CD4-positive, alpha-beta T cell (primary cell): ENCODE measurements around the gene ESPL1. TPM values are rescaled to one million over a fixed set of nuclear protein-coding genes. Genes with fewer than 3 reads are reported as not detected.

Experiments used
- ATAC-seq: fragments of 200-7000 bp; cut with Tn5 transposase; one replicate; pipeline ENCODE4 v1.10.0; 2022; ENCODE audit warnings: mild to moderate bottlenecking; ENCODE audit not compliant: poor library complexity
- CTCF ChIA-PET: fragments of 350-600 bp; sonication (Branson Sonifier 250); formaldehyde crosslinking; loops from one replicate; lab custom pipeline; 2021; ENCODE audit warnings: antibody characterized with exemption, inconsistent platforms; lab: Charles Lee
- POLR2A ChIA-PET: fragments of 350-600 bp; sonication (Branson Sonifier 250); formaldehyde crosslinking; loops from one replicate; lab custom pipeline; 2021; ENCODE audit warnings: antibody characterized with exemption, inconsistent platforms; lab: Charles Lee
- DNase-seq, 14 experiments: peaks; one replicate each; pipeline ENCODE4 v3.0.0-alpha.2; 2013 to 2020; ENCODE audit warnings: mixed read lengths in 2 of 14
- H3K27ac ChIP-seq, 2 donors: one replicate each; pipeline versions ENCODE4 v1.5.1 to v1.7.0; 2013; ENCODE audit warnings: low read length in 2 of 2, low read depth in 1 of 2, mild to moderate bottlenecking in 1 of 2
- H3K27me3 ChIP-seq, 2 experiments: 1 replicate in 1 of 2; 2 replicates in 1 of 2; pipeline versions ENCODE4 v1.6.1 to v1.7.0; 2013; ENCODE audit warnings: low read length in 2 of 2, control low read depth in 1 of 2, mild to moderate bottlenecking in 1 of 2, moderate library complexity in 1 of 2; ENCODE audit not compliant: insufficient read depth in 2 of 2, control insufficient read depth in 1 of 2
- H3K36me3 ChIP-seq: one replicate; pipeline ENCODE4 v1.6.1; 2013; ENCODE audit warnings: low read length, control low read depth; ENCODE audit not compliant: insufficient read depth
- H3K4me1 ChIP-seq: one replicate; pipeline ENCODE4 v1.6.1; 2013; ENCODE audit warnings: low read length, control low read depth; ENCODE audit not compliant: insufficient read depth
- H3K4me3 ChIP-seq: one replicate; pipeline ENCODE4 v1.5.1; 2013; ENCODE audit warnings: mild to moderate bottlenecking, low read length, moderate library complexity
- H3K9me3 ChIP-seq, 2 experiments: 1 replicate in 1 of 2; 2 replicates in 1 of 2; pipeline versions ENCODE4 v1.6.1 to v1.7.0; 2013; ENCODE audit warnings: low read length in 2 of 2, mild to moderate bottlenecking in 2 of 2, control low read depth in 1 of 2, moderate library complexity in 1 of 2; ENCODE audit not compliant: control insufficient read depth in 1 of 2, insufficient read depth in 1 of 2
- H3K27ac Mint-ChIP-seq: one replicate; pipeline ENCODE4 v1.8.0; 2020; ENCODE audit warnings: mixed read lengths
- H3K27me3 Mint-ChIP-seq: one replicate; pipeline ENCODE4 v1.8.0; 2021; ENCODE audit warnings: mixed read lengths
- H3K36me3 Mint-ChIP-seq: one replicate; pipeline ENCODE4 v1.8.0; 2021; ENCODE audit warnings: low read depth, mixed read lengths
- H3K4me1 Mint-ChIP-seq: one replicate; pipeline ENCODE4 v1.8.0; 2021; ENCODE audit warnings: low read depth, mixed read lengths
- H3K4me3 Mint-ChIP-seq: one replicate; pipeline ENCODE4 v1.8.0; 2020; ENCODE audit warnings: mild to moderate bottlenecking, mixed read lengths
- H3K9me3 Mint-ChIP-seq: one replicate; pipeline ENCODE4 v1.8.0; 2020; ENCODE audit warnings: mixed read lengths
- CTCF ChIP-seq: fragments of 200-600 bp; IDR thresholded peaks from one replicate; pipeline ENCODE4 v1.8.0; 2022; ENCODE audit warnings: antibody characterized with exemption, mild to moderate bottlenecking
- intact Hi-C, 2 experiments: fragments of 100-400 bp; cut with DNase I in 1 of 2; cut with micrococcal nuclease in 1 of 2; formaldehyde crosslinking; loops; one replicate each; pipeline versions ENCODE4 v1.15.1 to v1.9.0; 2023 to 2025; cut with DNase I, micrococcal nuclease
- total RNA-seq, 174 experiments: library from RNA in 2 of 174; stranded (reverse) in 2 of 174; gene quantifications; one replicate each; pipeline ENCODE4 v1.2.3 and lab custom pipeline; 2021 to 2026

Gene ESPL1
- total RNA-seq, 2 experiments from 2014 or later, result 0.20 to 0.71 TPM

GRCh38 chr12:53231671-53231920, 36.5 kb upstream of the ESPL1 start:
- Histone ChIP-seq H3K27me3 (no peaks in the 10 kb centered on the region), H3K36me3 (peaks cover 10% of the 10 kb centered on the region), H3K4me3 (peak overlapping the region; percentile 55), H3K27ac (peak overlapping the region in 1 of 2 donors; percentile 32), H3K4me1 (peaks cover 92% of the 10 kb centered on the region), H3K9me3 (no peaks in the 10 kb centered on the region)
- POLR2A ChIA-PET, result interaction anchor here (0.9 to 3.4 kb wide), 2 partner anchors 9 to 11 kb away, joined by 3 to 21 read pairs; no protein-coding TSS in a partner anchor
- Mint-ChIP-seq H3K4me3 (peak overlapping the region; percentile 86), H3K27me3 (no peaks in the 10 kb centered on the region), H3K36me3 (no peaks in the 10 kb centered on the region), H3K9me3 (no peaks in the 10 kb centered on the region), H3K4me1 (peaks cover 71% of the 10 kb centered on the region), H3K27ac (no peak overlapping the region)
- intact Hi-C loops, result no loop called here
- TF ChIP-seq CTCF, result no peak
- no peak for DNase-seq
- CTCF ChIA-PET, result interaction anchor here (2.3 kb wide), 1 partner anchor 18 kb away, joined by 8 read pairs; no protein-coding TSS in a partner anchor
- ATAC-seq, result no peak

GRCh38 chr12:53231921-53232645, 36.0 kb upstream of the ESPL1 start, which contains the start of gene RARG:
Gene RARG, minus strand, starts transcription at chr12:53232209. Its CDS starts 4,664 bp downstream, at chr12:53227545.
- no peak for TF ChIP-seq CTCF
- ChIA-PET CTCF (interaction anchor here (2.3 kb wide), 1 partner anchor 18 kb away, joined by 8 read pairs; no protein-coding TSS in a partner anchor), POLR2A (interaction anchor here (0.9 to 3.4 kb wide), 3 partner anchors 9 to 12 kb away, joined by 3 to 21 read pairs (median 6); no protein-coding TSS in a partner anchor)
- Histone ChIP-seq H3K27ac (peak within 1 kb of the TSS; percentile 55 to 86), H3K36me3 (peaks cover 5% of the 10 kb centered on the region), H3K4me1 (peaks cover 93% of the 10 kb centered on the region), H3K9me3 (no peaks in the 10 kb centered on the region), H3K4me3 (peak within 1 kb of the TSS; percentile 55), H3K27me3 (no peaks in the 10 kb centered on the region)
- Mint-ChIP-seq H3K9me3 (no peaks in the 10 kb centered on the region), H3K4me3 (peak within 1 kb of the TSS; percentile 91), H3K36me3 (no peaks in the 10 kb centered on the region), H3K27me3 (no peaks in the 10 kb centered on the region), H3K27ac (peak within 1 kb of the TSS; percentile 81), H3K4me1 (peaks cover 72% of the 10 kb centered on the region)
- ATAC-seq (peak; percentile 66), DNase-seq (peak in 12 of 14 experiments; percentile 47 to 86 (median 66))
- intact Hi-C loops, result loop anchor here (1.0 to 2.0 kb wide), 2 partner anchors 10 to 19 kb away; no protein-coding TSS in a partner anchor

- Histone ChIP-seq H3K36me3 (no peaks in the 10 kb centered on the region), H3K4me3 (peak overlapping the region; percentile 55), H3K9me3 (no peaks in the 10 kb centered on the region), H3K27ac (peak overlapping the region; percentile 55 to 86), H3K27me3 (no peaks in the 10 kb centered on the region), H3K4me1 (peaks cover 87% of the 10 kb centered on the region)
- peak in 11 of 14 experiments; percentile 26 to 80 (median 49) for DNase-seq
- ChIA-PET CTCF (interaction anchor here (1.1 to 2.3 kb wide), 2 partner anchors 18 to 19 kb away, joined by 5 to 8 read pairs; no protein-coding TSS in a partner anchor), POLR2A (interaction anchor here (0.6 to 3.4 kb wide), 3 partner anchors 9 to 242 kb away, joined by 3 to 21 read pairs (median 6); no protein-coding TSS in a partner anchor)
- no peak for TF ChIP-seq CTCF
- Mint-ChIP-seq H3K27ac (peak overlapping the region; percentile 81), H3K27me3 (no peaks in the 10 kb centered on the region), H3K4me1 (peaks cover 71% of the 10 kb centered on the region), H3K9me3 (no peaks in the 10 kb centered on the region), H3K36me3 (no peaks in the 10 kb centered on the region), H3K4me3 (peak overlapping the region; percentile 91)
- ATAC-seq, result peak; percentile 25
- intact Hi-C loops, result loop anchor here (1.0 to 2.0 kb wide), 2 partner anchors 11 to 20 kb away; no protein-coding TSS in a partner anchor
These were observed 35.2 kb upstream of the ESPL1 start for GRCh38 chr12:53232646-53233461.
